Stimulated activated CD4-positive, alpha-beta T cell treated with anti-CD3 and anti-CD28 coated beads, Interleukin-4, amount 100 ng/mL, for 1 hour (primary cell): ENCODE measurements around the gene ARHGEF28.

Experiments used
- DNase-seq: peaks from one replicate; pipeline ENCODE4 v3.0.0-alpha.2; 2020

ARHGEF28 gene

GRCh38 chr5:73861313-73861988 is 235.5 kb downstream of the ARHGEF28 start:
- DNase-seq: no peak

GRCh38 chr5:73862796-73863195 is 236.8 kb downstream of the ARHGEF28 start:
- no peak for DNase-seq

GRCh38 chr5:73863876-73864275 is 237.9 kb downstream of the ARHGEF28 start:
- DNase-seq: no peak

- no peak for DNase-seq
Observed at GRCh38 chr5:73865315-73865714, 239.3 kb downstream of the ARHGEF28 start.

- DNase-seq: no peak
Observed at GRCh38 chr5:73867345-73868335, 241.6 kb downstream of the ARHGEF28 start.

GRCh38 chr5:73883646-73884045 is 257.6 kb downstream of the ARHGEF28 start:
- DNase-seq: no peak

GRCh38 chr5:73887688-73888087 is 261.7 kb downstream of the ARHGEF28 start:
- no peak for DNase-seq

- DNase-seq: no peak
Observed at GRCh38 chr5:73890569-73890968, 264.6 kb downstream of the ARHGEF28 start.

- DNase-seq: no peak
Observed at GRCh38 chr5:73892218-73892617, 266.2 kb downstream of the ARHGEF28 start.

- no peak for DNase-seq
Observed at GRCh38 chr5:73892806-73893205, 266.8 kb downstream of the ARHGEF28 start.

- DNase-seq: no peak
Observed at GRCh38 chr5:73893813-73894212, 267.8 kb downstream of the ARHGEF28 start.

GRCh38 chr5:73894860-73895259 is 268.9 kb downstream of the ARHGEF28 start:
- no peak for DNase-seq

GRCh38 chr5:73895471-73895870 is 269.5 kb downstream of the ARHGEF28 start:
- no peak for DNase-seq

- no peak for DNase-seq
Observed at GRCh38 chr5:73896097-73896496, 270.1 kb downstream of the ARHGEF28 start.

- DNase-seq: no peak
Observed at GRCh38 chr5:73896668-73897067, 270.7 kb downstream of the ARHGEF28 start.

- no peak for DNase-seq
Observed at GRCh38 chr5:73897893-73898292, 271.9 kb downstream of the ARHGEF28 start.

- DNase-seq: no peak
Observed at GRCh38 chr5:73899055-73899454, 273.1 kb downstream of the ARHGEF28 start.

GRCh38 chr5:73899916-73900315 is 273.9 kb downstream of the ARHGEF28 start:
- no peak for DNase-seq

- no peak for DNase-seq
Observed at GRCh38 chr5:73900566-73900965, 274.6 kb downstream of the ARHGEF28 start.

GRCh38 chr5:73901043-73901442 is 275.0 kb downstream of the ARHGEF28 start:
- DNase-seq: no peak

GRCh38 chr5:73901455-73901854 is 275.5 kb downstream of the ARHGEF28 start:
- no peak for DNase-seq

- no peak for DNase-seq
Observed at GRCh38 chr5:73902327-73903051, 276.5 kb downstream of the ARHGEF28 start.

GRCh38 chr5:73903169-73903568 is 277.2 kb downstream of the ARHGEF28 start:
- DNase-seq: no peak
